A673 (cell line): ENCODE measurements around the gene DNAJC1.

ENCODE experiments used
- CTCF ChIP-seq: fragments of 300-800, 200-600 bp; sonication (generic); conservative IDR thresholded peaks from 2 replicates; pipeline ENCODE4 v1.5.1; 2017; ENCODE audit warnings: low read depth, mild to moderate bottlenecking, antibody characterized with exemption, low read length, moderate library complexity, mixed read lengths
- EZH2 ChIP-seq: fragments of 200-600 bp; sonication (generic); IDR thresholded peaks from 2 replicates; pipeline ENCODE4 v1.6.1; 2017; ENCODE audit warnings: borderline replicate concordance, low read depth, mild to moderate bottlenecking, mixed read lengths, antibody characterized with exemption, low read length; ENCODE audit not compliant: poor library complexity, severe bottlenecking

- TF ChIP-seq CTCF (no peak), EZH2 (no peak)
These were observed 59.8 kb downstream of the DNAJC1 start for GRCh38 chr10:21943633-21944265.
